Uterus (tissue), 4 donors: ENCODE results near the gene MYL10. TPM values are rescaled to one million over a fixed set of nuclear protein-coding genes. Genes with fewer than 3 reads are reported as not detected.

ENCODE experiments used
- DNase-seq, 2 donors: peaks; one replicate each; pipeline ENCODE4 v3.0.0-alpha.2; 2019 to 2020
- H3K27ac ChIP-seq, 2 donors: fragments of 200-600 bp; sonication (generic); 1 replicate in 1 of 2; 2 replicates in 1 of 2; pipeline ENCODE4 v1.5.1; 2016 to 2018
- H3K27me3 ChIP-seq, 2 donors: fragments of 200-600 bp; sonication (generic); one replicate each; pipeline ENCODE4 v1.5.1; 2018 to 2019; ENCODE audit warnings: control low read depth in 1 of 2
- H3K36me3 ChIP-seq, 2 donors: fragments of 200-600 bp; sonication (generic); one replicate each; pipeline ENCODE4 v1.5.1; 2019; ENCODE audit warnings: control low read depth in 1 of 2
- H3K4me1 ChIP-seq, 2 donors: fragments of 200-600 bp; sonication (generic); one replicate each; pipeline ENCODE4 v1.5.1; 2018 to 2019; ENCODE audit warnings: control low read depth in 1 of 2
- H3K4me3 ChIP-seq, 2 donors: fragments of 200-600 bp; sonication (generic); 1 replicate in 1 of 2; 2 replicates in 1 of 2; pipeline ENCODE4 v1.5.1; 2018 to 2019; ENCODE audit warnings: mild to moderate bottlenecking in 1 of 2
- H3K9me3 ChIP-seq, 2 donors: fragments of 200-600 bp; sonication (generic); one replicate each; pipeline ENCODE4 v1.5.1; 2019; ENCODE audit warnings: control low read depth in 1 of 2
- POLR2A ChIP-seq, 2 donors: fragments of 450-650 bp; IDR thresholded peaks; one replicate each; pipeline ENCODE4 v1.6.1; 2016; ENCODE audit warnings: antibody characterized with exemption in 2 of 2, mild to moderate bottlenecking in 1 of 2, moderate library complexity in 1 of 2
- intact Hi-C: fragments of 100-400 bp; cut with DNase I; formaldehyde crosslinking; loops from one replicate; pipeline ENCODE4 v1.15.1; 2023; ENCODE audit warnings: low total_unique reads
- total RNA-seq, 4 donors: library from RNA; depleted of rRNA in 3 of 4; stranded (reverse); fragments of >200 nt in 3 of 4; gene quantifications; one replicate each; pipeline versions ENCODE4 v1.1.0 to v1.2.4, GENCODE V29; 2014 to 2023
- TF ChIP-seq, protein P1 (sequence below), 4 experiments: fragments of 200-600 bp in 2 of 4; fragments of 450-650 bp in 2 of 4; sonication (generic) in 2 of 4; IDR thresholded peaks; one replicate each; pipeline ENCODE4 v1.5.1; 2016 to 2019; ENCODE audit warnings: antibody characterized with exemption in 4 of 4, mild to moderate bottlenecking in 2 of 4, moderate library complexity in 1 of 4
- donor health status: DM: yes; HTN: yes; CAD: no.

Gene MYL10
- total RNA-seq, 4 donors from 2014 or later = not detected

DNA sequence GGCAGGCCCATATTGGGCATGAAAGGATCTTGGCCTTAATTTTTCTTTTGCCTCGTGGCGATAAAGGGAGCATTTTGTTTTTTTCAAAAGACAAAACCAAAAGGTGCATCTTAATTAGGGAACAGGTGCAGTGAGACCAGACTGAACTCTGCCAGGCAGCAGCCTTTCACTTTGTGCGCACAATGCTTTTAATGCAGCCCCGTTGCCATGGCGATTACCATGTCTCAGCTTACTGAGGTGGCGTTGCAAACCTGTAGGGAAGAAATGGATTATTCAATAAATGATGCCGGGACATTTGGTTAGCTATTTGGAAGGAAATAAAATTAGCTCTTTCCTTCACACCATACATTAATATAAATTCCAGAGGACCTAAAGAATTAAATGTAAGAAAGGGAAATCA lies 61.9 kb downstream of the MYL10 start:
- no peaks in the 10 kb centered on the region for H3K4me1 ChIP-seq
- no peak for DNase-seq
- TF ChIP-seq, protein P1, sequence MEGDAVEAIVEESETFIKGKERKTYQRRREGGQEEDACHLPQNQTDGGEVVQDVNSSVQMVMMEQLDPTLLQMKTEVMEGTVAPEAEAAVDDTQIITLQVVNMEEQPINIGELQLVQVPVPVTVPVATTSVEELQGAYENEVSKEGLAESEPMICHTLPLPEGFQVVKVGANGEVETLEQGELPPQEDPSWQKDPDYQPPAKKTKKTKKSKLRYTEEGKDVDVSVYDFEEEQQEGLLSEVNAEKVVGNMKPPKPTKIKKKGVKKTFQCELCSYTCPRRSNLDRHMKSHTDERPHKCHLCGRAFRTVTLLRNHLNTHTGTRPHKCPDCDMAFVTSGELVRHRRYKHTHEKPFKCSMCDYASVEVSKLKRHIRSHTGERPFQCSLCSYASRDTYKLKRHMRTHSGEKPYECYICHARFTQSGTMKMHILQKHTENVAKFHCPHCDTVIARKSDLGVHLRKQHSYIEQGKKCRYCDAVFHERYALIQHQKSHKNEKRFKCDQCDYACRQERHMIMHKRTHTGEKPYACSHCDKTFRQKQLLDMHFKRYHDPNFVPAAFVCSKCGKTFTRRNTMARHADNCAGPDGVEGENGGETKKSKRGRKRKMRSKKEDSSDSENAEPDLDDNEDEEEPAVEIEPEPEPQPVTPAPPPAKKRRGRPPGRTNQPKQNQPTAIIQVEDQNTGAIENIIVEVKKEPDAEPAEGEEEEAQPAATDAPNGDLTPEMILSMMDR (IDR thresholded peaks at IDR 0.05) = no peak
- TF ChIP-seq POLR2A (IDR thresholded peaks at IDR 0.05) = no peak
- H3K27me3 ChIP-seq = no peaks in the 10 kb centered on the region
- H3K36me3 ChIP-seq = no peaks in the 10 kb centered on the region
- H3K27ac ChIP-seq = no peak overlapping the region
- no peak overlapping the region for H3K4me3 ChIP-seq
- intact Hi-C loops = no loop called here
- H3K9me3 ChIP-seq = peaks cover 0 to 5% of the 10 kb centered on the region in 2 donors

DNA sequence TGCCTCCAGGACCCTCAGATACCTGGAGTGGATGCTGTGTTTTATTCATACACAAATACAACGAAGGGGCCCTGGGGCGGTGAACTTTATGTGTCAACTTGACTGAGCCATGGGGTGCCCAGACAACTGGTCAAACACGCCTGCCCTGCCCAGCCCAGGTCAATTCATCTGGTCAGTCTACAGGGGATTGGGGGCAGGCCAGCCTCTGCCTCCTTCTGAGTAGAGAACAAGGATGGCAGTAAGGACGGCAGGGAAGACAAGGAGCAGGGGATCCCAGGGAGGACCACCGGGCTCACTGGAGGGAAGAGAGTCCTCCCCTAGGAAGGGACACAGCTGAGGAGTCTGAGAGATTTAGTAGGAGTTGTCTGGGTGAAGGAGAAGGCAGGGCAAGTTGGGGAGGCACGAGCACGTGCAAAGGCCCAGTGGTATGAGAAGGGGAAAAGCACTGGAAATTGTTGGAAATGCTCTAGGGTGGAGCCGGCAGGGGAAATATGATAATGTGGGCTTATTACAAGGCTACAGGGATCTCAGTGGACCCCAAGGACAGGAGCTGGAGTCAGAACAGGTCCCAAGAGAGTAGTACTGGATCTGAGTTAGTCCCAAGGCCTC lies 63.4 kb downstream of the MYL10 start:
- intact Hi-C loops = no loop called here
- Histone ChIP-seq H3K27ac (no peak overlapping the region), H3K9me3 (no peaks in the 10 kb centered on the region), H3K4me3 (no peak overlapping the region), H3K4me1 (no peaks in the 10 kb centered on the region), H3K27me3 (no peaks in the 10 kb centered on the region), H3K36me3 (no peaks in the 10 kb centered on the region)
- DNase-seq = peak in 1 of 2 donors; percentile 5
- TF ChIP-seq, protein P1 (IDR thresholded peaks at IDR 0.05) = no peak
- no peak for TF ChIP-seq POLR2A (IDR thresholded peaks at IDR 0.05)

DNA sequence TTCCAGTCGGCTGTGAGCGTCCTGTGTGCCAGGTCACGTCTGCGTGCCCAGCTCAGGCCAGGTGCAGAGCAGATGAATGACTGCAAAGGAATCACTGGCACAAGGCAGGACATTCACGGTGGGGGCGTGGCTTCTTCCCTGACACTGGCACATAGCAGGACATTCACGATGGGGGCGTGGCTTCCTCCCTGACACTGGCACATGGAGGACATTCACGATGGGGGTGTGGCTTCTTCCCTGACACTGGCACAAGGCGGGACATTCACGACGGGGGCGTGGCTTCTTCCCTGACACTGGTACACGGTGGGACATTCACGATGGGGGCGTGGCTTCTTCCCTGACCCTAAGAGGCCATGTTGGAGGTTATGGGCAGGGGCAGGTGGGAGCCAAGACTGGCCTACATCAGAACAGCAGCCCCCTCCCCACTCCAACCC lies 64.3 kb downstream of the MYL10 start:
- intact Hi-C loops = no loop called here
- Histone ChIP-seq H3K36me3 (no peaks in the 10 kb centered on the region), H3K4me3 (no peak overlapping the region), H3K27ac (no peak overlapping the region), H3K9me3 (no peaks in the 10 kb centered on the region), H3K4me1 (no peaks in the 10 kb centered on the region), H3K27me3 (no peaks in the 10 kb centered on the region)
- TF ChIP-seq, protein P1 (IDR thresholded peaks at IDR 0.05) = no peak
- no peak for TF ChIP-seq POLR2A (IDR thresholded peaks at IDR 0.05)
- no peak for DNase-seq

DNA sequence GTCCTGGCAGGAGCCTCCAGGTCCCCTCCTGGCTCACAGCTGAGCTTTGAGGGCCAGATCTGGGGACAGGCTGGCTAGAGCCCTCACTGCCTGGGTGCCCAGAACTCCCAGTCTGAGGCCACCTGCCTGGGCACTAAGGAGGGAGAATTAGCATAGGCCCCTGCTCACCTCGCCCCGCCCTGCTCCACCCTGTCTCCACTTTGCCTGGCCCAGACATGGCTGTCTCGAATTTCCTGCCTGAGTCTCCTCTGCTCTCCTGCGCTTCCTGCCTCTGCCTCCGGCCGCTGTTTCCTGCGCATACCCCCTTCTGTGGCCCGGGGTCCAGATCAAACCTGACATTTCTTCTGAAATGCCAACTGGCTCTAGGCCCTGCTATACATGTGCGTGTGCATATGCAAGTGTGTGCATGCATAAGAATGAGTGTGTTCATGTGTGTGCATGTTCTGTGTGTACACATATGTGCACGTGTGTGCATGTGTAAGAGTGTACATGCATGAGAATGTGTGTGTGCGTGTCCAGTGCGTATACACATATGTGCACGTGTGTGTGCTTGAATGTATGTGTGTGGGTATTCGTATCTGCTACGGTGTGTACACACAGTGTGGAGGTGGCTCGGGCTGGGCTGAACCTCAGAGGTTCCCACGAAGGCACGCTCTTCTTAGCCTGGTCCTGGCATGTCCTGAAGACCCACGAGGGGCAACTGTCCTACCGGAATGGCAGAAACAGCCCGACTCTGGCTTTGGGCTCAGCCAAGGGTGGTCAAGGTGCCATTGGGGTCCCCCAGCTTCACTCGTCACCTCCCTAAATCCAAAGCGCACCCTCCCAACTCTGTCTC lies 64.9 kb downstream of the MYL10 start:
- Histone ChIP-seq H3K27ac (no peak overlapping the region), H3K4me1 (no peaks in the 10 kb centered on the region), H3K4me3 (no peak overlapping the region), H3K27me3 (no peaks in the 10 kb centered on the region), H3K9me3 (no peaks in the 10 kb centered on the region), H3K36me3 (no peaks in the 10 kb centered on the region)
- DNase-seq = peak in 1 of 2 donors; percentile 3
- no peak for TF ChIP-seq POLR2A (IDR thresholded peaks at IDR 0.05)
- TF ChIP-seq, protein P1 (IDR thresholded peaks at IDR 0.05) = no peak
- intact Hi-C loops = no loop called here

Other genes starting within 250 kb of the MYL10 start
- 100 to 1,000 TPM in 1 of 4 donors, 10 to 100 TPM in 3; 58.2 to 295 (median 76.9) TPM for gene CUX1, start 188.3 kb upstream of the MYL10 start, total RNA-seq